ENCODE measurements around the gene PHGDH.

- TF ChIP-seq CTCF (IDR thresholded peaks at IDR 0.05; ENCODE audit: insufficient read depth, low read length) (no peak), POLR2AphosphoS5 (IDR thresholded peaks at IDR 0.05; ENCODE audit: low read depth) (no peak)
Observed at GRCh38 chr1:119664067-119664466, 47.7 kb upstream of the PHGDH start.

All from HL-60 (cell line).